Gastroesophageal sphincter (tissue), 3 donors: ENCODE data around the gene AMOTL1.

Source experiments
- CTCF ChIP-seq, 4 experiments: fragments of 200-600 bp in 2 of 4; fragments of 450-650 bp in 2 of 4; sonication (generic) in 1 of 4; IDR thresholded peaks; one replicate each; pipeline ENCODE4 v1.5.1; 2017 to 2019; ENCODE audit warnings: antibody characterized with exemption in 4 of 4, mild to moderate bottlenecking in 2 of 4, moderate library complexity in 2 of 4
- EP300 ChIP-seq: sonication (generic); formaldehyde crosslinking; IDR thresholded peaks from one replicate; pipeline ENCODE4 v1.6.1; 2017; ENCODE audit warnings: antibody characterized with exemption, mild to moderate bottlenecking
- POLR2A ChIP-seq, 2 donors: fragments of 450-650 bp; IDR thresholded peaks; one replicate each; pipeline ENCODE4 v1.6.1; 2017; ENCODE audit warnings: antibody characterized with exemption in 2 of 2, mild to moderate bottlenecking in 2 of 2, moderate library complexity in 1 of 2
- POLR2AphosphoS5 ChIP-seq: sonication (generic); formaldehyde crosslinking; IDR thresholded peaks from one replicate; pipeline ENCODE4 v1.6.1; 2017; ENCODE audit warnings: antibody characterized with exemption

GRCh38 chr11:94762208-94762607 is 5.9 kb upstream of the AMOTL1 start:
- TF ChIP-seq CTCF (IDR thresholded peaks at IDR 0.05) (peak in 3 of 4 experiments; percentile 24 to 37 (median 28)), POLR2A (IDR thresholded peaks at IDR 0.05) (no peak), POLR2AphosphoS5 (no peak), EP300 (no peak)
